ENCODE data around the gene SERPINB1. TPM values are rescaled to one million over a fixed set of nuclear protein-coding genes. Genes with fewer than 3 reads are reported as not detected.
A peak's percentile ranks its signal among the peaks of the same experiment; 100 is the strongest.

Gene SERPINB1
- total RNA-seq, 4 donors from 2014 or later, result 284 to 1,204 (median 702) TPM

DNA sequence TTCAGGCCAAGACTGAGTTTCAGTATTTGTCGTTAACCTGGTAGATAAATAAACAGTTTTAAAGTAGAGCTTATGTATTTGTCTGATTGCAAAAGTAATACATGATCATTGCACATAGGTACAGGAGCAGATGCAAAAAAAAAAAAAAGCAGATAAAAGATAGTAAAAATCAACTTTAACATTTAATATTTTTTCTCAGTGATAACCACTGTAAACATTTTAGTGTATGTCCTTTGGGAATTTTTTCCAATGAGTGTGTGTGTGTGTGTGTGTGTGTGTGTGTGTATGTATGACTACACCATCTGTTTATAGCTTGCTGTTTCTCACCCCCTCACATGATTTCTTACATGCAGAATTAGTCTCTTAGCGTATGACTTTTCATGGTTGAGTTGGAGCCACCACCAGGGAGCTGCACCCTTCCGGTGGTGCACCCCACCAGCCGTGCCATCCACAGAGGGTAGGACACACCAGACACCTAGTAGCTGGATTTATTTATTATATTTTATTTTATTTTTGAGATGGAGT, 50.2 kb downstream of the SERPINB1 start:
- peaks cover 19 to 51% (median 29%) of the 10 kb centered on the region in 3 donors for H3K4me1 ChIP-seq
- H3K27ac ChIP-seq, result peak overlapping the region; percentile 58 to 89 (median 79)
- H3K9me3 ChIP-seq, result no peaks in the 10 kb centered on the region
- H3K36me3 ChIP-seq, result peaks cover 0 to 31% (median 0%) of the 10 kb centered on the region in 3 donors
- TF ChIP-seq, protein P1, sequence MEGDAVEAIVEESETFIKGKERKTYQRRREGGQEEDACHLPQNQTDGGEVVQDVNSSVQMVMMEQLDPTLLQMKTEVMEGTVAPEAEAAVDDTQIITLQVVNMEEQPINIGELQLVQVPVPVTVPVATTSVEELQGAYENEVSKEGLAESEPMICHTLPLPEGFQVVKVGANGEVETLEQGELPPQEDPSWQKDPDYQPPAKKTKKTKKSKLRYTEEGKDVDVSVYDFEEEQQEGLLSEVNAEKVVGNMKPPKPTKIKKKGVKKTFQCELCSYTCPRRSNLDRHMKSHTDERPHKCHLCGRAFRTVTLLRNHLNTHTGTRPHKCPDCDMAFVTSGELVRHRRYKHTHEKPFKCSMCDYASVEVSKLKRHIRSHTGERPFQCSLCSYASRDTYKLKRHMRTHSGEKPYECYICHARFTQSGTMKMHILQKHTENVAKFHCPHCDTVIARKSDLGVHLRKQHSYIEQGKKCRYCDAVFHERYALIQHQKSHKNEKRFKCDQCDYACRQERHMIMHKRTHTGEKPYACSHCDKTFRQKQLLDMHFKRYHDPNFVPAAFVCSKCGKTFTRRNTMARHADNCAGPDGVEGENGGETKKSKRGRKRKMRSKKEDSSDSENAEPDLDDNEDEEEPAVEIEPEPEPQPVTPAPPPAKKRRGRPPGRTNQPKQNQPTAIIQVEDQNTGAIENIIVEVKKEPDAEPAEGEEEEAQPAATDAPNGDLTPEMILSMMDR (IDR thresholded peaks at IDR 0.05), result no peak
- DNase-seq, result no peak
- 54 to 63% methylated on average over 4 of the region's 4 CpGs for WGBS, 2 donors
- intact Hi-C loops (cut with DNase I), result loop anchor here (10.0 kb wide), 1 partner anchor 53 kb away; the partner anchor contains the start of gene SERPINB1
- H3K27me3 ChIP-seq, result no peaks in the 10 kb centered on the region
- no peak overlapping the region for H3K4me3 ChIP-seq

DNA sequence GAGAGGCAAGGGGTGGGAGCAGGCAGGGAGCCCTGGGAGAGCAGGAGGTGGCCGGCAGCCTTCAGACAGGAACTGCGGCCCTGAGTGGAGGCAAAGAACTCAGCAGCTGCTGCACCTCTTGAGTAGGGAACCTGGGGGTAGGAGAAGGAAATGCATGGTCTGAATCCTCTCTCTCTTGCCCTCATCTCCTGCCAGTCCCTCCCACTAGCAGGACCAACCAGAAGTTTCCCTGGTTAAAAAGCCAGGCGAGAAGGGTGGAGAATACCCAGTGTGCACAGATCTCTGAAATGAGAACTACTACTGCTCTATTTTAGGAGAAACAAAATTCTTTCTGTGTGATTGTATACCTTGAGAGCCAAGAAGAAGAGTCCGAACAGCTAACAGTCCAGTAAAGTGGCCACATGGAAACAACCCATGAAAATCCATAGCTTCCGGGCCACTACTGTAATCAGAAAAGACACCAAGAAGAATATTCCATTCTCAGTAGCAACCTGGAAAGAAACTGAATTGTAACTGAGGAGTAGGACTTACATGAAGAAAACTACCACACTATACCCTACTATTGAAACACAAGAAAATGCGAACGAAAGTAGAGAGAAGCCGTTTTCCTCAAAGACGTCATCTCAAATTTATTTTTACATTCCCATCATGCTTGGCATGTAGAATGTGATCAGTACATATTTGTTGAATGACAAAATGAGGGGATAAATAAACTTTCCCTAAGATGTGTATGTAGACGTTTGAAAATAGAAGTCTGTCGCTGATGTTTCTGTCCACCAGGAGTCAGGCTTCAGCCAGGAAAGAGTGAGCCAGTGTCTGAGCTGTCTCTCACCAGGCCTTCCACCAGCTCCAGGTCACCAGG, 50.8 kb downstream of the SERPINB1 start:
- no peaks in the 10 kb centered on the region for H3K9me3 ChIP-seq
- H3K27ac ChIP-seq, result peak overlapping the region; percentile 58 to 89 (median 74)
- no peak for TF ChIP-seq POLR2A (IDR thresholded peaks at IDR 0.05)
- TF ChIP-seq, protein P1 (IDR thresholded peaks at IDR 0.05), result peak; percentile 35 to 89 (median 80)
- intact Hi-C loops (cut with DNase I), result loop anchor here (10.0 kb wide), 1 partner anchor 54 kb away; the partner anchor contains the start of gene SERPINB1
- H3K4me1 ChIP-seq, result peaks cover 19 to 51% (median 29%) of the 10 kb centered on the region in 3 donors
- DNase-seq, result no peak
- H3K4me3 ChIP-seq, result peak overlapping the region in 1 of 4 donors; percentile 23
- WGBS, 2 donors, result 49 to 55% methylated on average over 11 of the region's 11 CpGs
- H3K27me3 ChIP-seq, result no peaks in the 10 kb centered on the region
- peaks cover 0 to 38% (median 0%) of the 10 kb centered on the region in 3 donors for H3K36me3 ChIP-seq

DNA sequence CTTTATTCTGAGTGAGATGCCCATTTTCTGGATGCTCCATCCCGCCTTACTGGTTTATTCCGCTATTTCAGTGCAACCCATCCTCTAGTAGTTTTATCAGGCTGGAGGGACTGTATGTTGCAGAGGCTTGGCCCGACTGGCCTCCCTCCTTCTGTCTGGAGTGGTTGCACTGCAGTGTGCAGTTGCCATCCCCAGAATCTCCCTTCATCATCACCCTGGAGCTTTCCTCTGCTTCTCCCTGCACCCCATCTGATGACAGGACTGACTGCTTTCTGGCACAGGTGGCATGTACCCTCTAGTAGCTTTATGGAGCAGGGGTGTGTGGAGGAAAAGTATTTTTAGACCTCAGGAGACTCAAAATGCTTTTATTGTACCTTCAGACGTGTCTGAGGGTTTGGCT, 55.4 kb downstream of the SERPINB1 start:
- DNase-seq, result no peak
- H3K27ac ChIP-seq, result no peak overlapping the region
- intact Hi-C loops (cut with DNase I), result loop anchor here (10.0 kb wide), 1 partner anchor 139 kb away; no protein-coding TSS in a partner anchor
- H3K4me3 ChIP-seq, result no peak overlapping the region
- peaks cover 0 to 28% (median 11%) of the 10 kb centered on the region in 3 donors for H3K4me1 ChIP-seq
- peaks cover 0 to 84% (median 10%) of the 10 kb centered on the region in 3 donors for H3K36me3 ChIP-seq
- no peaks in the 10 kb centered on the region for H3K27me3 ChIP-seq
- H3K9me3 ChIP-seq, result no peaks in the 10 kb centered on the region
- 74 to 82% methylated on average over 4 of the region's 4 CpGs for WGBS, 2 donors
- TF ChIP-seq, protein P1 (IDR thresholded peaks at IDR 0.05), result no peak
- TF ChIP-seq POLR2A (IDR thresholded peaks at IDR 0.05), result no peak

DNA sequence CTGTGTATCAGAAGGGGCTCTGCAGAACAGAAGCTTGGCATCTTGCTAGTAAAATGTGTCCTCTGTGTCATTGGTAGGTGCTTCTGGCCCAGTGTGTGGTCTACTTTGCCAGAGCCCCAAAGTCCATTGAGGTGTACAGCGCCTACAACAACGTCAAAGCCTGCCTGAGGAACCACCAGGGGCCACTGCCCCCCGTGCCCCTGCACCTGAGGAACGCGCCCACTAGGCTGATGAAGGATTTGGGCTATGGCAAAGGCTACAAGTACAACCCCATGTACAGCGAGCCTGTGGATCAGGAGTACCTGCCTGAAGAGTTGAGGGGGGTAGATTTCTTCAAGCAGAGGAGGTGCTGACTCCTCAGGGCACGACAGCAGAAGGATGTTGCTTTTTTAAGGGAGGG, 56.7 kb downstream of the SERPINB1 start:
- Histone ChIP-seq H3K4me3 (no peak overlapping the region), H3K9me3 (no peaks in the 10 kb centered on the region), H3K36me3 (peaks cover 0 to 97% (median 19%) of the 10 kb centered on the region in 3 donors), H3K4me1 (peaks cover 0 to 15% (median 5%) of the 10 kb centered on the region in 3 donors), H3K27me3 (no peaks in the 10 kb centered on the region), H3K27ac (no peak overlapping the region)
- TF ChIP-seq, protein P1 (IDR thresholded peaks at IDR 0.05), result no peak
- no peak for TF ChIP-seq POLR2A (IDR thresholded peaks at IDR 0.05)
- no peak for DNase-seq
- 96 to 99% methylated on average over 2 to 5 of the region's 7 CpGs for WGBS, 2 donors
- intact Hi-C loops (cut with DNase I), result loop anchor here (10.0 kb wide), 1 partner anchor 140 kb away; no protein-coding TSS in a partner anchor

DNA sequence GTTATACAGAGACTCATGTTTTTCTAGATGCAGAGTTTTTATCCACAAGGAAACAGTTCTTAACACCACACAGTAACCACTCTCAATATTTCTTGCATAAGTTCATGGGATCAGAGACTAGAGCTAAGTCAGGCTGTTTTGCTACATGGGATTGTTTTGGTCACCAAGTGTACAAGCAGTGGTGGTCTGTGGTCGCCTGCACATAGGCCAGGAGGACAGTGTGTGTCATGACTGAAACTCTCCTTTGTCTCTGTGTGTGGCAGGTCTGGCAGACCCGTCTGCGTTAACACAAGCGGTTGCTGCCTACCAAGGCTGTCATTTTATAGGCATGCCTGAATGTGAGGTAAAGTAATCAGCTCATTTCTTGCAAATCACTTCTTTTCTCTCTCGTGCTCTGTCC, 57.6 kb downstream of the SERPINB1 start:
- no peak for DNase-seq
- WGBS, 2 donors, result 85 to 88% methylated on average over 5 of the region's 5 CpGs
- H3K9me3 ChIP-seq, result no peaks in the 10 kb centered on the region
- H3K27ac ChIP-seq, result no peak overlapping the region
- no peak for TF ChIP-seq POLR2A (IDR thresholded peaks at IDR 0.05)
- TF ChIP-seq, protein P1 (IDR thresholded peaks at IDR 0.05), result no peak
- no peak overlapping the region for H3K4me3 ChIP-seq
- intact Hi-C loops (cut with DNase I), result loop anchor here (10.0 kb wide), 1 partner anchor 141 kb away; no protein-coding TSS in a partner anchor
- H3K36me3 ChIP-seq, result peaks cover 0 to 98% (median 24%) of the 10 kb centered on the region in 3 donors
- H3K27me3 ChIP-seq, result no peaks in the 10 kb centered on the region
- peaks cover 0 to 15% (median 5%) of the 10 kb centered on the region in 3 donors for H3K4me1 ChIP-seq

Data from esophagus squamous epithelium (tissue), 5 donors.